ENCODE measurements around the gene KCNH1.

The KCNH1 gene

DNA sequence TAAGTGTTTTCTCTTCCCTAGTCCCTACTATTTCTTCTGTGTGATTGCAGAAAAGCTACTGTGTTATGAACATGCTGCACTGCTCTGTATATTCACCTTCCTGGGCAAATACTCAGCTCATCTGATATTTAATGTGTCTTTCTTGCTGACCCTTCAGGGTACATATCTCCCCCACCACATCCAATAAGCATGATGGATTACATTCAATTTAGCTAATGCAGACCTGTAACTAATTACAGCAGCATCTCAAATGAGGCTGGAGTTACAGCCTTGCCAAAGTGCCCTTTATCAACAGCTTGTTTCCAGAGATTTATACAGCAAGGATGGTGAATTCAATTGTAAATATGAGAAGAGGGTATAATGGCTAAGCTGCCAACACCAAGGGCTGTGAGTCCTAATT lies 144.0 kb downstream of the KCNH1 start:
- H3K4me3 ChIP-seq (ENCODE audit: low read depth, low read length), result no peak overlapping the region
- no peak for DNase-seq (ENCODE audit: low read depth)
- TF ChIP-seq, protein P1, sequence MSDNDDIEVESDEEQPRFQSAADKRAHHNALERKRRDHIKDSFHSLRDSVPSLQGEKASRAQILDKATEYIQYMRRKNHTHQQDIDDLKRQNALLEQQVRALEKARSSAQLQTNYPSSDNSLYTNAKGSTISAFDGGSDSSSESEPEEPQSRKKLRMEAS (IDR thresholded peaks at IDR 0.05; ENCODE audit: low read depth, low read length), result no peak
- TF ChIP-seq POLR2A (IDR thresholded peaks at IDR 0.05; ENCODE audit: extremely low read depth, insufficient read length) (no peak), MYC (IDR thresholded peaks at IDR 0.05; ENCODE audit: low read depth, low read length) (no peak)
- TF ChIP-seq, protein P2, sequence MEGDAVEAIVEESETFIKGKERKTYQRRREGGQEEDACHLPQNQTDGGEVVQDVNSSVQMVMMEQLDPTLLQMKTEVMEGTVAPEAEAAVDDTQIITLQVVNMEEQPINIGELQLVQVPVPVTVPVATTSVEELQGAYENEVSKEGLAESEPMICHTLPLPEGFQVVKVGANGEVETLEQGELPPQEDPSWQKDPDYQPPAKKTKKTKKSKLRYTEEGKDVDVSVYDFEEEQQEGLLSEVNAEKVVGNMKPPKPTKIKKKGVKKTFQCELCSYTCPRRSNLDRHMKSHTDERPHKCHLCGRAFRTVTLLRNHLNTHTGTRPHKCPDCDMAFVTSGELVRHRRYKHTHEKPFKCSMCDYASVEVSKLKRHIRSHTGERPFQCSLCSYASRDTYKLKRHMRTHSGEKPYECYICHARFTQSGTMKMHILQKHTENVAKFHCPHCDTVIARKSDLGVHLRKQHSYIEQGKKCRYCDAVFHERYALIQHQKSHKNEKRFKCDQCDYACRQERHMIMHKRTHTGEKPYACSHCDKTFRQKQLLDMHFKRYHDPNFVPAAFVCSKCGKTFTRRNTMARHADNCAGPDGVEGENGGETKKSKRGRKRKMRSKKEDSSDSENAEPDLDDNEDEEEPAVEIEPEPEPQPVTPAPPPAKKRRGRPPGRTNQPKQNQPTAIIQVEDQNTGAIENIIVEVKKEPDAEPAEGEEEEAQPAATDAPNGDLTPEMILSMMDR (IDR thresholded peaks at IDR 0.05; ENCODE audit: low read depth, low read length), result no peak

DNA sequence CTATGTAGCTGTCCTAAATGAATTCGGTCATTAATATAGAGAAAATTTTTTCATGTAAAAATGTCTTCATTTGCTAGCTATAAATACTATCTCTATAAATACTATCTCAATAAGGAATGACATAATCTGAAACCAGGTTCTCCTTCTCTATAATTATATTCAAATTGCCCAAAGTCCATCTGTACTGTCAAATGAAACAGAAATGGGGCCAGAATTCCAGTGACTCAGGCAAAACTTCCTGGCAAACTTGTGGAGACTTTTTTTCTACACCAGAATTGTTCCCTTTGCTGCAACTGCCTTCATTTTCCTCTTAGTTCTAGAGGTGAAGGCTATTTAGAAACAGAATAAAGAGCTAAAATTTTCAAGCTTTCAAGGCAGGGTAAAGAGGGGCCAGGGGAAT lies 152.5 kb downstream of the KCNH1 start:
- TF ChIP-seq, protein P2 (IDR thresholded peaks at IDR 0.05; ENCODE audit: low read depth, low read length), result no peak
- no peak overlapping the region for H3K4me3 ChIP-seq (ENCODE audit: low read depth, low read length)
- DNase-seq (ENCODE audit: low read depth), result no peak

DNA sequence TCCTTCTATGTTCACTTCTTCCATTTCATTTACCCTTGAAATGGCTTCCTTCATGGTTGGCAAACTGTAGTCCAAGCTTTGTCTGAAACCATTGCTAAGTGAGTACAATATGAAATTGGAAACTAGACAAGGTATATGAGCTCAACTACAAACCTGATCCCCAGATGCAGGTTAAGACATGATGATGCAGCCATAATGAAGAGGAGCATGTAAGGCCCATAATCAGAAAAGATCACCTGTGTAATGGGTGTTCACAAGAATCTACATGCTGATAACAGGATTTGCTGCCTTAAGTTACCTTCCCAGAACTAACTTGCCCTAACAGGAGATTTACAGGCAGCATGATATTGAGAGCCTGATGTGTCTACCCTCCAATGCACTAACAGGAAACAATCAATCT lies 153.9 kb downstream of the KCNH1 start:
- TF ChIP-seq POLR2A (IDR thresholded peaks at IDR 0.05; ENCODE audit: extremely low read depth, insufficient read length) (no peak), MYC (IDR thresholded peaks at IDR 0.05; ENCODE audit: low read depth, low read length) (no peak)
- TF ChIP-seq, protein P2 (IDR thresholded peaks at IDR 0.05; ENCODE audit: low read depth, low read length), result no peak
- TF ChIP-seq, protein P1 (IDR thresholded peaks at IDR 0.05; ENCODE audit: low read depth, low read length), result no peak
- H3K4me3 ChIP-seq (ENCODE audit: low read depth, low read length), result no peak overlapping the region
- DNase-seq (ENCODE audit: low read depth), result no peak

DNA sequence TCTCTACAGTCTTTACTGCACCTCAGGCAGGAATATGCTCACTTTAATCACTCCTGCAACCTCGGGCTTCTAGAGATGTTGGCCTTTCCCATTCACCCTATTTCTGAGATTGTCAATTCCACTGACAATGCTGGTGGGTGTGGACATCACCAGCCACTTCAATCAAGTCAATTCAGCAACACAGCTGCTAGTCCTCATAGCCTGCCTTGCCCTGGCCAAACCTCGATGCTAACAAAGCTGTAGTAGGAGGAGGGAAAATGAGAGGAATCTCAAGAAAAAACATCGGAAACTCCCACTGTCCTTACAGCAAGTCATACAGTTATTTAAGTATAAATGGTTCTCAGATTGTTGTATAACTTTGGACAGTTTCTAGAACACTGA lies 155.0 kb downstream of the KCNH1 start:
- no peak overlapping the region for H3K4me3 ChIP-seq (ENCODE audit: low read depth, low read length)
- TF ChIP-seq, protein P1 (IDR thresholded peaks at IDR 0.05; ENCODE audit: low read depth, low read length), result no peak
- no peak for TF ChIP-seq POLR2A (IDR thresholded peaks at IDR 0.05; ENCODE audit: extremely low read depth, insufficient read length)
- TF ChIP-seq, protein P2 (IDR thresholded peaks at IDR 0.05; ENCODE audit: low read depth, low read length), result no peak
- no peak for TF ChIP-seq MYC (IDR thresholded peaks at IDR 0.05; ENCODE audit: low read depth, low read length)
- no peak for DNase-seq (ENCODE audit: low read depth)

DNA sequence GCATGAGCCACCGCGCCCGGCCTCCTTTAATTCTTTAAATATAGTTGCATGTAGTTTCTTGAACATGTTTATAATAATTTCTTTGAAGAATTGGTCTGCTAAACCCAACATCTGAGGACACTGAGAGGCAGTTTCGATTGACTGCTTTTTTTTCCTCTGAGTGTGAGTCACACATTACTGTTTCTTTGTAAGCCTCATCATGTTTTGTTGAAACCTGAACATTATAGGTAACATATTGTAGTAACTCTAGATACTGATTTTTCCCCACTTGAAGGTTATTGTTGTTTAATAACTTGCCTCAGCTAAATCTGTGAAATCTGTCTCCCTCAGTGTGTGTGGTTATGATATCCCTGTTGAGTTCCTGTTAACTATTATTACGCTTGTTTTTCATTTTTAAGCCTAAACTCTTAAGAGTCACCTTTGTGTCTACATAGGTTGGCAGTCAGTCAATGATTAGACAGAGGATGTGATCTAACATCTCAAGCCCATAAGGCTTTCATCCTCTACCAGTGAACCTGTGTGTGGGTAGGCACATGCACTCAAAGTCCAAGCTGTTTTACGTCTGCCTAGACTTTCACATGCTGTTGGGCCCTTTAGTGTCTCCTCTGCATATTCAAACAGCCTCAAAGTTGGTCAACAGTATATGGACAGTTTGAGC lies 155.5 kb downstream of the KCNH1 start:
- TF ChIP-seq, protein P2 (IDR thresholded peaks at IDR 0.05; ENCODE audit: low read depth, low read length), result no peak
- TF ChIP-seq POLR2A (IDR thresholded peaks at IDR 0.05; ENCODE audit: extremely low read depth, insufficient read length) (no peak), MYC (IDR thresholded peaks at IDR 0.05; ENCODE audit: low read depth, low read length) (no peak)
- TF ChIP-seq, protein P1 (IDR thresholded peaks at IDR 0.05; ENCODE audit: low read depth, low read length), result no peak
- DNase-seq (ENCODE audit: low read depth), result no peak
- no peak overlapping the region for H3K4me3 ChIP-seq (ENCODE audit: low read depth, low read length)

DNA sequence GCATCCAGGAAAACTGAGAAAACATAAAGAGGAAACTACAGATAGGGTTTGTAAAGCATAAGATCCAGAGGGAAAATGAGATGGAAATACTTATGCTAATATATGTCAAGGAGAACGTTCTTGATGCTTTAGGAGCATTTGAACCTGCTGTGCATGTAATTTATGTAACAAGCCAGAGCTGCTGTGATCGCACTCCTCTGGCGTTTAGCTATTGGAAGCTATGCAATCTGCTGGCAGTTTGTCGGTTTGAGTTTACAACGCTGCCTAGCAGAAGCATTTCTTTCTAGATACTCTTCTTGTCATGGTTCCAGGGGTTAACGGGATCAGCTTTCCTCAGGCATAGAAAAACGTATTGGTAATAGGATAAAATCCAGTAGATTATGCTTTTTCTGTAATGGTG lies 182.7 kb downstream of the KCNH1 start:
- TF ChIP-seq, protein P2 (IDR thresholded peaks at IDR 0.05; ENCODE audit: low read depth, low read length), result no peak
- TF ChIP-seq POLR2A (IDR thresholded peaks at IDR 0.05; ENCODE audit: extremely low read depth, insufficient read length), result no peak
- TF ChIP-seq, protein P1 (IDR thresholded peaks at IDR 0.05; ENCODE audit: low read depth, low read length), result no peak
- TF ChIP-seq MYC (IDR thresholded peaks at IDR 0.05; ENCODE audit: low read depth, low read length), result no peak
- DNase-seq (ENCODE audit: low read depth), result no peak
- no peak overlapping the region for H3K4me3 ChIP-seq (ENCODE audit: low read depth, low read length)
